GM08714 (cell line): ENCODE data around the gene UGDH.
"Not testable (repeated sequence)": the region's sequence is repeated elsewhere in the genome, so short reads cannot be mapped to it uniquely, and the experiment has no call there.

ENCODE experiments used
- H3K4me3 ChIP-seq: fragments of 200-500 bp; sonication (Bioruptor generic); 2 replicates; pipeline ENCODE4 v1.5.1; 2014; ENCODE audit warnings: mild to moderate bottlenecking, low read length, inconsistent platforms
- ZNF274 ChIP-seq: IDR thresholded peaks from 2 replicates; pipeline ENCODE4 v1.6.1; 2012; ENCODE audit warnings: mild to moderate bottlenecking, low read depth, low read length

Gene UGDH

DNA sequence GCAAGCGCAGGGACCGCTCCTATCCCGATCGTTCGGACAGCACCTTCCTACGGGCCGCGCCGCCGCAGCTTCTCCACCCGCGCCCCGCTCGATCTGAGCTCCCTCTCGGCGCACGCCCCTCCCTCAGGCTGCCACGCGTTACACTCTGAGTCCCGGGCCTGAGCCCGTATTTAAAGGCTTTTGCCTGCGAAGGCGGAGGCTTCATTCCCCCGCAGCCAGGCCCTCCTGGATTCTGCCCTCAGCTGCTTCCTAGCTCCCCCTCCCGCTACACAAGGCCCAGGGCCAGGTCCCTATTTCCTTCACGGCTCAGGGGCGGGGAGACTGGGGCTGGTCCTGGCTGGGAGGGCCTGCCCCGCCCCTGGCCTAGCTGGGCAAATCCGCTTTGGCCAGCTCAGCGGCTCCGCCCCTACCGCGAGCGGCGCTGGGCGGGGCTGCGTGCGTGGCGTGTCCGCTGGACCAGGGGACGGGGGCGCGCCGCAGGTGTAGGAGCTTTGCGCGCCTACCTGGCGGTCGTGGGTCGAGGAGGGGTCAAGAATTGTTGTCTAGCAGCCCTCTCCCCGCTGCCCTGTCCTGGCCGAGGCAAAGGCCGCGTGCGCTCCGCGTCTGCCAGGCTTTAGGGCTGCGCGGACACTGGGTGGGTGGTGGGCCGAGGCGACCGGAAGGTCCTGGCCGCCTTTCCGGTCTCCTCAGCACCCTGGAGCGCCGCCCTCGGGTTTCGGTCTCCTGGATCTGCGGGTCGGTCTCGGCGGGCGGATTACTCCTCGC lies at the start of gene UGDH:
UGDH (minus strand) TSS at position 144 of the 765 bp plus-strand sequence. CDS start 5,927 bp downstream, outside the sequence.
- peak within 1 kb of the TSS; percentile 93 for H3K4me3 ChIP-seq
- TF ChIP-seq ZNF274, result no peak

DNA sequence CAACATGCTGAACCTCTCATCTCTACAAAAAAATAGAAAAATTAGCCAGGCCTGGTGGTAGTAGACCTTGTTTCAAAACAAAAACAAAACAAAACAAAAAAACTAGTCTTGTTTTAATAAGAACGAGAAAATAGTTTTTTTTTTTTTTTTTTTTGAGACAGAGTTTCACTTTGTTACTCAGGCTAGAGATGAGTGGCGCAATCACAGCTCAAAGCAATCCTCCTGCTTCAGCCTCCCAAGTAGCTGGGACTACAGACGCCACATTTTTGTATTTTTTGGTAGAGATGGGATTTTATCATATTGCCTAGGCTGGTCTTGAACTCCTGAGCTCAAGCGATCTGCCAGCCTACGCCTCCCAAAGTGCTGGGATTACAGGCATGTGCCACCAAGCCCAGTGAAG lies 47.7 kb upstream of the UGDH start:
- TF ChIP-seq ZNF274, result no peak

DNA sequence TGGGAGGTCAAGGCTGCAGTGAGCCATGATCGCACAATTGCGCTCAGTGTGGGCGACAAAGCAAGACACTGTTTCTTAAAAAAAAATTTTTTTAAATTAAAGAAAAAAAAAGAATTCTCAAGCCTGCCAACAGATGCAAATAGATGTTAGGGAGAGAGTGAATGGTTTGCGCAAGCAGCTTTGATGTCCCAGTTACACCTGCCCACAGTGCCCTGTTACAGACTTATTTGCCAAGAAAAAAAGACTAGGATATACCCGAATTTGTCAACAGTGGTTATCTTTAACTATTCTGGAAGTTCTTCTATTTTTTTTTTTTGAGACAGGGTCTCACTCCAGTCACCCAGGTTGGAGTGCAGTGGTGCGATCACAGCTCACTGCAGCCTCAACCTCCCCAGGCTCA lies 44.3 kb upstream of the UGDH start:
- no peak overlapping the region for H3K4me3 ChIP-seq
- TF ChIP-seq ZNF274, result no peak

More for the DNA sequence above, 47.7 kb upstream of the UGDH start:
- no peak overlapping the region for H3K4me3 ChIP-seq

DNA sequence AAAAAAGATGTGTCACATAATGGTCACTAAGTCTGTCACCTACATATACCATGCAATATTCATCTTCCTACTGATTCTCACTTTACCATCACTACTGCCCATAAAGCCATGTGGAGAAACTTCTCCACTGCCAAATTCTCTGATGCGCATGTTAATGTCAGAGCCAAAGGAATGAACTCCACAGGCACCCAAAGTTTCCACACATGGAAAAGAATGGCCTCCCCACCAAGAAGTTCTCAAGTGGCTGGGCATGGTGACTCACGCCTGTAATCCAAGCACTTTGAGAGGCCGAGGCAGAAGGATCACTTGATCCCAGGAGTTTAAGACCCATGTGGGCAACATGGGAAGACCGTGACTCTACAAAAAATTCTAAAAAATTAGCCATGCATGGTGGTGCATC lies 43.8 kb upstream of the UGDH start:
- no peak for TF ChIP-seq ZNF274
- H3K4me3 ChIP-seq, result no peak overlapping the region

DNA sequence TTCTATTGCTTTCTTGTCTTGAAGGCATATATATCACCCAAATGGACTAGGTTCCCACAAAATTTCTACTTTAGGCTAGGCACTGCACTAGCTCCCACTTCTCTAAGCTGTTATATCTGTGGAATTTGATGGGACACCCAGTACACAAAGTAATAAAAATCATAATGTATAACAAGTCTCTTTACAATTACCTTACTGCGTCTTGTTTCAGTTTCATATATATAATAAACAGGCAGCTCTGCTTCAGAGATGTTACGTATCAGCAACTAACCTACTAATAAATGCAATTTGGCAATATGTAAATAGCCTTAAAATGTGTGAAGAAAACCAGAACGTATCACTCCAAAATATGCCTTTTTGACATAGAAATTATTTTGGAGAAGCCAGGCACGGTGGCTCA lies 42.0 kb upstream of the UGDH start:
- no peak for TF ChIP-seq ZNF274
- H3K4me3 ChIP-seq, result no peak overlapping the region

DNA sequence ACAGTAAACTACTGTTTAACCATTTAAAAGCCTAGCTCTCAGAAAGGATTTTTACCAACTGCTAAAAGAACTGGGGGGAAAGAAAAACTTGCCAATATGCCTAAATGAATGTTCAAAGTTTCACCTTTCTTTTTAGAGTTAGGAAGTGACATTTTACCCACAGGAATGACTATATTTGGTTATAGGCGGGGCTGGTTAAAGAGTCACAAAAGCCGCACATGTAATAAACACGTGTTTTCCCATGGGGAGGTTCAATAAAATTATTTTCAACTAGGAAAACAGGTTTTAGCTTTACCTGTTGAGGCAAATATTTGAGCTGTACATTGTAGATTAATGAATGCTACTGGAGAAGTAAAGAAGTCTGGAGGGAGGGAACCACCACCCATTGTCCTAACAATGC lies 41.6 kb upstream of the UGDH start:
- no peak for TF ChIP-seq ZNF274
- H3K4me3 ChIP-seq, result no peak overlapping the region

DNA sequence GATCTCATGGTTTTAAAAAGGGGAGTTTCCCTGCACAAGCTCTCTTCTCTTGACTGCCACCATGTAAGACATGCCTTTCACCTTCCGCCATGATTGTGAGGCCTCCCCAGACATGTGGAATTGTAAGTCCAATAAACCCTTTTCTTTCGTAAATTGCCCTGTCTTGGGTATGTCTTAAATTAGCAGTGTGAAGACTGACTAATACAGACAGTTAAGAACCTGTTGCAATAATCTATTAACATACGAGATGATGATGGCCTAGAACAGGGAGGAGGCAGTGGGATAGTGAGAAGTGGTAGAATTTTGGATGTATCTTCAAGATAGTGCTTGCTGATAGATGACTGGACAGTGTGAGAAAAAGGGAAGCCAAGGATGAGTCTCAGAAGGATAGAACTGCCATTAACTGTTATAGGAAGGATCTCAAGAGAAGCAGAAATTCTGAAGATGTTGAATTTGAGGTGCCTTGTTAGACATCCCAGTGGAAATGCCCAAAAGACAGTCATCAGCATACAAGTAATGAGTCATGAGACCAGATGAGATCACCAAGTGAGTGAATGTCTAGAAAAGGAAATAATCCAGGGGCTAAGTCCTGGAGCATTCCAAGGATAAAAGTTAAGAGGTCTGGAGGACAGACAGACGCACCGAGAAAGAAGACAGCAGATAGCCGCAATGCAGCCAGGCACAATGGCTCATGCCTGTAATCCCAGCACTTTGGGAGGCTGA lies 38.8 kb upstream of the UGDH start:
- no peak overlapping the region for H3K4me3 ChIP-seq
- no peak for TF ChIP-seq ZNF274

DNA sequence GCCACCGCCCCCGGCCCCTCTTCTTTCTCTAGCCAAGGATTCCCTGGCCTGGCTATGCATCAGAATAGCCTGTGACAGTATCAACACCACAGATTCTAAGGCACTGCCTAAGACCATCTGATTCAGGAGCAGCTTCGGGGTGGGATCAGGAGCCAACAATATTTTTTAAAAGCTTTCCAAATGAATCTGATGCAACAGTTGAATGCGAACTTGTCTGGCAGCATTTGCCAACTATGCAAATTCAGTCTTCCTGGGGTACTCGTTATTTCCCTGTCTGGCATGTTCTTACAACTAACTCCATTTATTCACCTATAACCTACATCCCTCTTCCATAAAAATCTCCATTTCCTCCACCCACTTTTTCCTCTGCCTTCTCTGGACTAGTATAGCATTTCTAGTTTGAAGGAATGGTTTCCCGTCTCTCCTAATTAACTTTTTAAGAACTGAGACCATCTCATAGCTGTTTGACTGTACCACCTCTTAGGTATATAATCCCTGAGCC lies 36.2 kb upstream of the UGDH start:
- TF ChIP-seq ZNF274, result no peak

DNA sequence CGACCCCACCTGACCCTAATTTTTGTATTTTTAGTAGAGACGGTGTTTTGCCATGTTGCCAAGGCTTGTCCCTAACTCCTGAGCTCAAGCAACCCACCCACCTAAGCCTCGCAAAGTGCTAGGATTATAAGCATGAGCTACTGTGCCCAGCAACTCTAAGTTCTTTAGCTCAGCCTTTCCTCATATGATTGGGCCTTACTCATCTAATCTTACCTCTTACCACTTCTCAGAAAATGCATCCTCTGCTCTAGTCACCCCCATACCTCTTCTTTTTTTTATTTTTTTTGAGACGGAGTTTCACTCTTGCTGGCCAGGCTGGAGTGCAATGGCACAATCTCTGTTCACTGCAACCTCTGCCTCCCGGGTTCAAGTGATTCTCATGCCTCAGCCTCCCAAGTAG lies 35.6 kb upstream of the UGDH start:
- no peak overlapping the region for H3K4me3 ChIP-seq
- no peak for TF ChIP-seq ZNF274

More for the DNA sequence above, 36.2 kb upstream of the UGDH start:
- H3K4me3 ChIP-seq, result no peak overlapping the region

DNA sequence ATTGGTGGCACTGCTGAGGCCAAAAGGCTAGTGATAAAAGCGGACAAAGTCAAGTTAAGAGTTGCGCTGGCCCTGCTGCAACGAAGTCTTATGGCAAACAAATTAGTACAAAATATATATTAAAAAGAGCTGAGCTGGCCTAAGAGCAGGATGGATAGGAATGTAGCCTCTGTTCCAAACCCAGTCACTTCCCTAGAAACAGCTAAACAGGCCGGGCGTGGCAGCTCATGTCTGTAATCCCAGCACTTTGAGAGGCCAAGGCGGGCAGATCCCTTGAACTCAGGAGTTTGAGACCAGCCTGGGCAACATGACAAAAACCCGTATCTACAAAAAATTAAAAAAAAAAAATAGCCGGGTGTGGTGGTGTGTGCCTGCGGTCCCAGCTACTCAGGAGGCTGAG lies 32.4 kb upstream of the UGDH start:
- no peak for TF ChIP-seq ZNF274
- no peak overlapping the region for H3K4me3 ChIP-seq

DNA sequence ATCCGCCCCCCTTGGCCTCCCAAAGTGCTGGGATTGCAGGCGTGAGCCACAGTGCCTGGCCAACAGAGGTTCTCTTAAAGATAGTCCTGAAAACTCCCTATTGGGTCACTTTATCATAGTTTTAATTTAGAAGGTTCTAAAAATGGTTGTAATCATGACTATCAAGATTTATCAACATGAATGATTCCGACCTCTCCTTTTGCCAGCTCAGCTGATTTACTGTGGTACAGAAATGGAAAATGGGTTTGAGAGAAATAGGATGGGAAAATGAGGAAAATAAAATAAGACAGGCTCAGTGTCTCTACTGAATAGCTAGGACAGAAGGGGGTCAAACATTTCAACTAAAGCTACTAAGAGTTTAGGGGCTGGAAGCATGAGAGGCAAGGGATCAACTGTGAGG lies 28.2 kb upstream of the UGDH start:
- no peak overlapping the region for H3K4me3 ChIP-seq
- no peak for TF ChIP-seq ZNF274

DNA sequence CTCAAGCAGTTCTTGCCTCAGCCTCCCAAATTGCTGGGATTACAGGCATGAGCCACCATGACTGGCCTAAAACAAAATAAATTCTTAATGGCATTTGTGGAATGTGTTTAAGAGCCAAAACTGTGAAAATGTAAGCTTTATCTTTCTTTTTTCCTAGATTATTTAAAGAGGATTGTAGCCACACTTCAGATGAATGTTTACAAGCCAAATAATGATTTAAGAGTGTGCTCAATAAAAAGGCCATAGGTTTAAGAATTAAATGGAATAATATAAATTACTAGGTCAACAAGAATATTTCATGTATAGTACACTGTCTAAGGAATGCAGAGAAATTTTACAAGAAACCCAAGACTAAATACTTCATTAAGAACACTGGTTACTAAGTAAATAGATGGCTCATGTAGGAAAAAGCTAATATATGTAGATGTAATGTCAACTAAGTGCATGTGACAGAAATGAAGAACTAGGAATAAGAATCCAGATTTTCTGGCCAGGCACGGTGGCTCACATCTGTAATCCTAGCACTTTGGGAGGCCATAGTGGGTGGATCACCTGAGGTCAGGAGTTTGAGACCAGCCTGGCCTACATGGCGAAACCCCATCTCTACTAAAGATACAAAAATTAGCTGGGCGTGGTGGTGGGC lies 21.3 kb upstream of the UGDH start:
- no peak for TF ChIP-seq ZNF274
- no peak overlapping the region for H3K4me3 ChIP-seq

DNA sequence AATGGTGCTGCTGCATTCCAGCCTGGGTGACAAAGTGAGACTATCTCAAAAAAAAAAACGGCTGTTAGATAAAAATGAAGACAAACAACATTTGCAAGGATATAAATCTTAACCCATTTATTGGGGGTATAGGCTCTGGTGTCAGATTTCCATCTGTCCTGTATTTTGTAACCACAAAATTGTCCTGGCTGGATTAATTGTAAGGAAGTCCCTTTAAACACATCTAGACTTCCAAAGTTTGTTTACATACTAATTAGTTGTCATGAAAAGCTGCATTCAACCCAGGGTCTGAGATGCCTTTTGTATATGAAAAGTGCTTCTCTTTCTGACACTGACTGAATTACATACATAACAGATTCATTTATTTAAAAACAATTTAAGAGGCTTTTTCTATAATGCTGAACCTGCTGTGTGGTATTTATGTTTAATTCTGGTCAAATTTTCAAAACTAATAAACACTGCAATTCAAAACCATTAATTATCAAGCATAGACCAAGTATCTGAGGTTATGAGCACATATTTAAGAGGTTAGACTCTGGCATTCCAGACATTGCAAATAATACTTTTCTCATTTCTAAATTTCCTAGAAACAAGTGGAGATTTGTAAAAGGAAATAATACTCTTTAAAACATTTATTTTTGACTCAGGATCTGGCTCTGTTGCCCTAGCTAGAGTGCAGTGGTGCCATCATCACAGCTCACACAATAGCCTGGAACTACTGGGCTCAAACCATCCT lies 17.5 kb upstream of the UGDH start:
- H3K4me3 ChIP-seq, result no peak overlapping the region
- TF ChIP-seq ZNF274, result no peak

DNA sequence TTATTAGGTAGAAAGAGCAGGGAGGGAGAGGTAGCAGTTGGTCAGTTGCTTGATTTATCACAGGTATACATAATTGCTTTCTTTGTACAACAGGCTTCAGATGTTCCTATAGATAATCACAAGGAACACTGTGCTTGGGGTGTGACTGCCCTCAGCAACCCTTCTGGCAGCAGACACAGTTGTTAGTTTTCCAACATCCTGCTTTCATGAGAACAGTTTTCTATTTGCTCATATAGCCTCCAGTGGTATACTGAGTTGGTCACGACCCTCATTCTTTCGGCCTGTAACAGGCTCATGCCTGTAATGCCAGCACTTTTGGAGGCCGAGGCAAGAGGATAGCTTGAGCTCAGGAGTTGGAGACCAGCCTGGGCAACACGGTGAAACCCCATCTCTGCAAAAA lies 16.8 kb upstream of the UGDH start:
- not testable (repeated sequence) for H3K4me3 ChIP-seq
